HepG2 (cell line): ENCODE data around the gene ALOXE3. TPM values are rescaled to one million over a fixed set of nuclear protein-coding genes. Genes with fewer than 3 reads are reported as not detected.
"Not testable (repeated sequence)": the region's sequence is repeated elsewhere in the genome, so short reads cannot be mapped to it uniquely, and the experiment has no call there.

ENCODE experiments used
- ATAC-seq: fragments of 200-7000 bp; cut with Tn5 transposase; 3 replicates; pipeline ENCODE4 v1.9.1; 2020; ENCODE audit warnings: mild to moderate bottlenecking, moderate library complexity
- BruUV-seq: library from RNA; stranded (reverse); fragments of 400-500 nt; replicated peaks from 2 replicates; lab custom pipeline; 2021; lab: Mats Ljungman, UMichigan
- CTCF ChIA-PET: fragments of 300-600 bp; formaldehyde crosslinking; extraction: SDS; loops from one replicate; lab custom pipeline; 2021; ENCODE audit warnings: low total read pairs, inconsistent platforms, low intra/inter-chr PET ratio; lab: Yijun Ruan, JAX
- POLR2A ChIA-PET: fragments of 350-600 bp; sonication (Branson Sonifier 250); formaldehyde crosslinking; loops from one replicate; lab custom pipeline; 2020; ENCODE audit warnings: antibody characterized with exemption, inconsistent platforms; lab: Yijun Ruan, JAX
- DNase-seq: peaks from one replicate; pipeline ENCODE4 v3.0.0-alpha.2; 2015; ENCODE audit warnings: low spot score
- FAIRE-seq: peaks from 3 replicates; lab custom pipeline; 2011; peaks lifted over from hg19 to GRCh38; lab: Jason Lieb, UNC
- H2AFZ ChIP-seq: one replicate; pipeline ENCODE4 v1.6.1; 2011; ENCODE audit warnings: low read length, inconsistent platforms
- H3K27ac ChIP-seq: fragments of 300-600 bp; 3 replicates; pipeline ENCODE4 v1.8.0; 2011; ENCODE audit warnings: mixed run types, mild to moderate bottlenecking, mixed read lengths, low read length, inconsistent platforms; ENCODE audit not compliant: insufficient read depth; ENCODE audit errors: extremely low read length
- H3K27me3 ChIP-seq, 2 experiments: fragments of 200-600 bp in 1 of 2; 2 replicates in 1 of 2; 3 replicates in 1 of 2; pipeline versions ENCODE4 v1.6.0 to v1.8.0; 2011; ENCODE audit warnings: low read length in 2 of 2, mild to moderate bottlenecking in 2 of 2, moderate library complexity in 2 of 2, inconsistent platforms in 1 of 2; ENCODE audit not compliant: insufficient read depth in 2 of 2, control insufficient read depth in 1 of 2
- H3K36me3 ChIP-seq, 2 experiments: fragments of 200-600 bp in 1 of 2; replicated peaks in 1 of 2; 2 replicates in 1 of 2; 3 replicates in 1 of 2; pipeline versions ENCODE4 v1.5.1 to v1.8.0; 2011; ENCODE audit warnings: low read length in 2 of 2, inconsistent platforms in 1 of 2; ENCODE audit not compliant: insufficient read depth in 2 of 2, control insufficient read depth in 1 of 2
- H3K4me1 ChIP-seq: 2 replicates; pipeline ENCODE4 v1.5.1; 2012; ENCODE audit warnings: low read length, inconsistent platforms; ENCODE audit not compliant: insufficient read depth
- H3K4me2 ChIP-seq: 2 replicates; pipeline ENCODE4 v1.6.0; 2011; ENCODE audit warnings: low read depth, low read length, inconsistent platforms
- H3K4me3 ChIP-seq, 3 experiments: fragments of 200-600 bp in 1 of 3; sonication (generic), shearing (Covaris generic) in 1 of 3; replicated peaks in 1 of 3; 2 replicates each; pipeline ENCODE4 v1.5.1; 2011 to 2016; ENCODE audit warnings: low read length in 3 of 3, inconsistent platforms in 2 of 3, low read depth in 2 of 3, mild to moderate bottlenecking in 2 of 3, control low read depth in 1 of 3, mixed read lengths in 1 of 3; ENCODE audit not compliant: insufficient read depth in 1 of 3
- H3K79me2 ChIP-seq: one replicate; pipeline ENCODE4 v1.6.1; 2011; ENCODE audit warnings: low read length, inconsistent platforms; ENCODE audit not compliant: insufficient read depth
- H3K9ac ChIP-seq: 2 replicates; pipeline ENCODE4 v1.6.0; 2011; ENCODE audit warnings: mild to moderate bottlenecking, low read depth, low read length, inconsistent platforms; ENCODE audit not compliant: insufficient read depth
- H3K9me3 ChIP-seq: 2 replicates; pipeline ENCODE4 v1.5.1; 2012; ENCODE audit warnings: mild to moderate bottlenecking, low read length
- H4K20me1 ChIP-seq: 2 replicates; pipeline ENCODE4 v1.6.0; 2011; ENCODE audit warnings: inconsistent platforms, mild to moderate bottlenecking, low read length, moderate library complexity; ENCODE audit not compliant: insufficient read depth
- CEBPG ChIP-seq: IDR thresholded peaks from 2 replicates; pipeline ENCODE4 v1.6.1; 2016
- PLRG1 ChIP-seq: fragments of 450-650 bp; conservative IDR thresholded peaks from 2 replicates; pipeline ENCODE4 v1.6.1; 2016
- YEATS4 ChIP-seq: sonication (generic); formaldehyde crosslinking; IDR thresholded peaks from 2 replicates; pipeline ENCODE4 v1.4.0; 2020; ENCODE audit warnings: missing genetic modification reagents, borderline replicate concordance
- WGBS: methylation state at CpG from one replicate; pipeline ENCODE4 v1.1.6; 2017; ENCODE audit warnings: low lambda C conversion rate; 5-methylcytosine and 5-hydroxymethylcytosine counted together
- in situ Hi-C: cut with HindIII; loops from 2 replicates; pipeline ENCODE4 v1.10.0; 2017; ENCODE audit warnings: low pct_unique_long_range_greater_than_20kb; ENCODE audit not compliant: extremely low pct_ligation_motif_present
- intact Hi-C: fragments of 100-400 bp; cut with micrococcal nuclease; formaldehyde crosslinking; loops from one replicate; pipeline ENCODE4 v1.10.0; 2022; ENCODE audit not compliant: unreplicated experiment
- polyA plus RNA-seq, 8 experiments: library from polyadenylated mRNA; depleted of rRNA in 3 of 8; stranded (reverse) in 7 of 8; unstranded in 1 of 8; fragments of >200 nt; fragmentation: Illumina TruSeq in 4 of 8; extraction: Trizol in 4 of 8; gene quantifications; 2 replicates each; pipeline versions ENCODE4 v1.2.1 to v1.2.3, GENCODE V29; 2011 to 2016; ENCODE audit warnings: low read depth in 4 of 8, missing spikeins in 1 of 8, mixed read lengths in 1 of 8; ENCODE audit not compliant: insufficient read depth in 1 of 8
- total RNA-seq, 5 experiments: library from RNA; depleted of rRNA; stranded (reverse); fragments of >200 nt; fragmentation: Illumina TruSeq; extraction: Trizol; gene quantifications; 2 replicates each; pipeline ENCODE4 v1.2.3, GENCODE V29; 2016; ENCODE audit warnings: low read depth in 1 of 5
- TF ChIP-seq, protein P1 (sequence below), 2 experiments: fragments of 450-650 bp in 1 of 2; sonication (generic) in 1 of 2; formaldehyde crosslinking; IDR thresholded peaks; 2 replicates each; pipeline versions ENCODE4 v1.5.0 to v1.8.0; 2020 to 2022; ENCODE audit warnings: mild to moderate bottlenecking in 1 of 2, missing genetic modification reagents in 1 of 2

Gene ALOXE3
- total and polyA plus RNA-seq, 2 of the 13 experiments (the other 11 are each of a cell fraction or from before 2014, with no cell fraction given) = 0.07 TPM; not detected in 1

DNA sequence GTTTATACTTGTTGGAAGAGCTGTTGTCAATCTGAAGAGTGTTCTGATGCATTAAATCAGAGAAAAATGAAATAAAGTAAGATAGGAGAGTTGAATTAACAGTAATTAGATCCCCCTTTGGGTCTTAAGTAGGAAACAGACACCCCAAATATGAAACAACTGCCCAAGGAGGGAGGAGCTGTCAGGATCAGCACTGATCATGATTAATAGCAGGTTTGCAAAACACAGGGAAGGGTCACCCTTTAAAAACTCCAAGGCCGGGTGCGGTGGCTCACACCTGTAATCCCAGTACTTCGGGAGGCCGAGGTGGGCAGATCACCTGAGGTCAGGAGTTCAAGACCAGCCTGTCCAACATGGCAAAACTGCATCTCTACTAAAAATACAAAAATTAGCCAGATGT is 11.3 kb downstream of the ALOXE3 start:
- H4K20me1 ChIP-seq, intact Hi-C loops, H3K79me2 ChIP-seq, BruUV-seq, H2AFZ ChIP-seq, H3K36me3 ChIP-seq, DNase-seq, H3K9ac ChIP-seq, H3K4me2 ChIP-seq, H3K4me1 ChIP-seq, POLR2A ChIA-PET, H3K9me3 ChIP-seq, H3K4me3 ChIP-seq, in situ Hi-C loops, FAIRE-seq, ATAC-seq, CTCF ChIA-PET, H3K27ac ChIP-seq: not testable (repeated sequence)
- H3K27me3 ChIP-seq = peaks cover 11 to 72% of the 10 kb centered on the region in 2 experiments
- 17% methylated on average over 4 of the region's 4 CpGs for WGBS

GRCh38 chr17:8105957-8106398 is 12.3 kb downstream of the ALOXE3 start:
- CTCF ChIA-PET = no interaction called here
- no peak for FAIRE-seq
- H3K4me2 ChIP-seq = no peak overlapping the region

More at GRCh38 chr17:8105957-8106398, 12.3 kb downstream of the ALOXE3 start:
- POLR2A ChIA-PET = no interaction called here
- H3K36me3 ChIP-seq = no peaks in the 10 kb centered on the region
- H3K4me3 ChIP-seq = no peak overlapping the region
- H3K9me3 ChIP-seq = no peaks in the 10 kb centered on the region
- in situ Hi-C loops (no loop called here), intact Hi-C loops (no loop called here)
- no peak overlapping the region for H3K9ac ChIP-seq
- ATAC-seq = no peak
- 30% methylated on average over 5 of the region's 5 CpGs for WGBS
- TF ChIP-seq, protein P1, sequence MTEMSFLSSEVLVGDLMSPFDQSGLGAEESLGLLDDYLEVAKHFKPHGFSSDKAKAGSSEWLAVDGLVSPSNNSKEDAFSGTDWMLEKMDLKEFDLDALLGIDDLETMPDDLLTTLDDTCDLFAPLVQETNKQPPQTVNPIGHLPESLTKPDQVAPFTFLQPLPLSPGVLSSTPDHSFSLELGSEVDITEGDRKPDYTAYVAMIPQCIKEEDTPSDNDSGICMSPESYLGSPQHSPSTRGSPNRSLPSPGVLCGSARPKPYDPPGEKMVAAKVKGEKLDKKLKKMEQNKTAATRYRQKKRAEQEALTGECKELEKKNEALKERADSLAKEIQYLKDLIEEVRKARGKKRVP (CRISPR knock-in tag; IDR thresholded peaks at IDR 0.05) = peak in 1 of 2 experiments; percentile 81; a peak in 2 of 4 replicates
- TF ChIP-seq YEATS4 (CRISPR knock-in tag) = no peak
- TF ChIP-seq CEBPG (CRISPR knock-in tag) = 0 out of 2 replicates have a peak, but pooled peaks have one; percentile 16
- no peak for TF ChIP-seq PLRG1
- no peak for DNase-seq
- H3K4me1 ChIP-seq = no peaks in the 10 kb centered on the region
- peaks cover 11 to 71% of the 10 kb centered on the region in 2 experiments for H3K27me3 ChIP-seq
- no peak overlapping the region for H2AFZ ChIP-seq
- H3K79me2 ChIP-seq = no peaks in the 10 kb centered on the region
- no TSS peak for BruUV-seq
- H4K20me1 ChIP-seq = no peaks in the 10 kb centered on the region
- no peak overlapping the region for H3K27ac ChIP-seq
